ENCODE data around the gene ZNF268. TPM values are rescaled to one million over a fixed set of nuclear protein-coding genes. Genes with fewer than 3 reads are reported as not detected.

ZNF268 gene
- total RNA-seq, 1 experiment from 2014 or later = 38.2 TPM

DNA sequence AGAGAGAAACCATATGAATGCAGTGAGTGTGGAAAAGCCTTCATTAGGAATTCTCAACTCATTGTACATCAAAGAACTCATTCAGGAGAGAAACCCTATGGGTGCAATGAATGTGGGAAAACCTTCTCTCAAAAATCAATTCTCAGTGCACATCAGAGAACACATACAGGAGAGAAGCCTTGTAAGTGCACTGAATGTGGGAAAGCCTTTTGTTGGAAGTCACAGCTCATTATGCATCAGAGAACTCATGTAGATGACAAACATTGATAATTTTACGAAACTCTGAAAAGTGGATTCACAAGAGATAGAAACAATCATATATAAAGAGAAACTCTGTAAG is 22.9 kb downstream of the ZNF268 start:
- no peak for DNase-seq
- no peak overlapping the region for H4K8ac ChIP-seq (replicated peaks; ENCODE audit: insufficient read length, low read depth, low read length)
- Mint-ChIP-seq H3K9me3 (peaks cover 93 to 96% of the 10 kb centered on the region in 2 experiments), H3K27me3 (ENCODE audit: low read depth) (peaks cover 16% of the 10 kb centered on the region), H3K36me3 (ENCODE audit: insufficient read depth in 1 of 3, low read depth in 3 of 3) (peaks cover 66 to 80% (median 71%) of the 10 kb centered on the region in 3 experiments), H3K4me3 (no peak overlapping the region), H3K27ac (no peak overlapping the region), H3K4me1 (no peaks in the 10 kb centered on the region)
- H3K27ac ChIP-seq (ENCODE audit: insufficient read length, low read depth, low read length) = no peak overlapping the region
- WGBS (ENCODE audit: extremely low coverage, insufficient read length, low lambda C conversion rate) = no CpG with 5 or more reads among the region's 1 CpG
- H3K79me1 ChIP-seq (ENCODE audit: insufficient read depth, low read depth, low read length, poor library complexity, severe bottlenecking) = no peaks in the 10 kb centered on the region
- no peak overlapping the region for H2BK15ac ChIP-seq (ENCODE audit: low read depth, low read length)
- H4K91ac ChIP-seq (ENCODE audit: insufficient read length, low read depth, low read length) = no peak overlapping the region
- no peak overlapping the region for H2BK5ac ChIP-seq (ENCODE audit: insufficient read length, low read length)
- H2BK20ac ChIP-seq (ENCODE audit: low read depth, low read length, poor library complexity, severe bottlenecking) = no peak overlapping the region
- no peak overlapping the region for H3K18ac ChIP-seq (ENCODE audit: insufficient read length, low read depth, low read length)
- H2BK120ac ChIP-seq (ENCODE audit: low read depth, low read length, poor library complexity, severe bottlenecking) = no peak overlapping the region
- no peak overlapping the region for H3K56ac ChIP-seq (ENCODE audit: insufficient read length, low read depth, low read length)
- H2AFZ ChIP-seq (ENCODE audit: low read length) = no peak overlapping the region
- H2AK5ac ChIP-seq (ENCODE audit: insufficient read length, low read length) = no peak overlapping the region
- no peak for TF ChIP-seq CTCF (conservative IDR thresholded peaks at IDR 0.05)
- no peak overlapping the region for H4K5ac ChIP-seq (ENCODE audit: insufficient read length, low read depth, low read length)
- H3K23me2 ChIP-seq (ENCODE audit: insufficient read length, low read depth, low read length, poor library complexity, severe bottlenecking) = no peaks in the 10 kb centered on the region
- H3K9me3 ChIP-seq (ENCODE audit: control insufficient read depth, low read depth, low read length) = peaks cover 74% of the 10 kb centered on the region
- H3K14ac ChIP-seq (ENCODE audit: insufficient read depth, low read length) = no peak overlapping the region
- no peak overlapping the region for H2BK12ac ChIP-seq (ENCODE audit: insufficient read length, low read depth, low read length)
- H3K4me1 ChIP-seq (ENCODE audit: insufficient read depth, low read length) = no peaks in the 10 kb centered on the region
- H3K4me2 ChIP-seq (ENCODE audit: insufficient read depth, insufficient read length, low read length) = no peak overlapping the region
- no peak overlapping the region for H3K4ac ChIP-seq (ENCODE audit: low read depth, low read length)
- H4K20me1 ChIP-seq (ENCODE audit: control insufficient read depth, insufficient read depth, insufficient read length) = no peaks in the 10 kb centered on the region
- H3K23ac ChIP-seq (ENCODE audit: insufficient read length, low read depth, low read length) = no peak overlapping the region
- H3K79me2 ChIP-seq (ENCODE audit: insufficient read depth, low read length) = no peaks in the 10 kb centered on the region
- no peak overlapping the region for H3T11ph ChIP-seq (ENCODE audit: low read length)
- H3K9ac ChIP-seq (ENCODE audit: extremely low read depth, insufficient read length, low read length) = no peak overlapping the region
- H3K27me3 ChIP-seq (ENCODE audit: insufficient read depth, low read length) = no peaks in the 10 kb centered on the region
